ENCODE results near the gene NFATC1. TPM values are rescaled to one million over a fixed set of nuclear protein-coding genes. Genes with fewer than 3 reads are reported as not detected.

The NFATC1 gene
- total RNA-seq, 3 donors from 2014 or later, result 10.9 to 18.0 (median 12.9) TPM

DNA sequence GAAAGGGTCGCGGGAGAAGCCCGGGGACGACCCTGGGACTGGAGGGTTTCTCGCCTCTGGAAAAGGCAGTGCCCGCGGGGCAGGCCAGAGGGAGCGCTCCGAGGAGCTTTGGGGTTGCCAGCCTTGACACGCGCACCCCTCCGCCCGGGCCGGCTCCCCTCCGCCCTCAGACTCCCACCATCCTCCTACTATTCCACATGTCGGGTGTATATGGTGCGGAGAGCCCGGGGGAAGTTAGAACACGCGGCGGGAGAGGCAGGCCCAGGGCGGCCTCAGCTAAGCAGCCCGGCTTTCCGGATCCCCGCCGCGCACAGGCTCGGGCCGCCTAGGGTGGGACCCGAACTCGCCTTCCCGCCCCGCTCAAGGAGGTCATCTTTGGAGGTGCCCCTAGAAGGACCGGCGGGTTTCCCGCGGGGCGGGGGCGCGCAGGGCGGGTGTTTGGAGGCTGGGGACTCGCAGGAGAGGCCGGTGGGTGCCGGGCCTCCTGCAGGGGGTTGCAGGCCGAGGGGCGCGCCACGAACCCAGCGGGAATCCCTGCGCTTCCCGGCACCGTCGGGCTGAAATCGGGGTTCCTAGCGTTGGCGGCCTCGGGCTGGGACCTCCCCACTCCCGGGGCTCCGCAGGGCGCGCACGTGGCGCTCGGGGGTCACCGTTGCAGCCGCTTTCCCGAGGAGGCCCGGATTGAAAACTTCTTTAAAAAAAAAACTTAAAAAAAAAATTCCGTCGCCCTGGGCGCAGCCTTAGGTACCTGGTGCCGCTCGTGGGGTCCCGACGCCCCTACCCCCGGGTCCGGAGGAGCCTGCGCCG lies 3.7 kb downstream of the NFATC1 start:
- no peak for DNase-seq (ENCODE audit: low spot score in 2 of 2)
- TF ChIP-seq POLR2A (IDR thresholded peaks at IDR 0.05), result no peak
- no peak for TF ChIP-seq POLR2AphosphoS5 (IDR thresholded peaks at IDR 0.05)
- TF ChIP-seq, protein P1, sequence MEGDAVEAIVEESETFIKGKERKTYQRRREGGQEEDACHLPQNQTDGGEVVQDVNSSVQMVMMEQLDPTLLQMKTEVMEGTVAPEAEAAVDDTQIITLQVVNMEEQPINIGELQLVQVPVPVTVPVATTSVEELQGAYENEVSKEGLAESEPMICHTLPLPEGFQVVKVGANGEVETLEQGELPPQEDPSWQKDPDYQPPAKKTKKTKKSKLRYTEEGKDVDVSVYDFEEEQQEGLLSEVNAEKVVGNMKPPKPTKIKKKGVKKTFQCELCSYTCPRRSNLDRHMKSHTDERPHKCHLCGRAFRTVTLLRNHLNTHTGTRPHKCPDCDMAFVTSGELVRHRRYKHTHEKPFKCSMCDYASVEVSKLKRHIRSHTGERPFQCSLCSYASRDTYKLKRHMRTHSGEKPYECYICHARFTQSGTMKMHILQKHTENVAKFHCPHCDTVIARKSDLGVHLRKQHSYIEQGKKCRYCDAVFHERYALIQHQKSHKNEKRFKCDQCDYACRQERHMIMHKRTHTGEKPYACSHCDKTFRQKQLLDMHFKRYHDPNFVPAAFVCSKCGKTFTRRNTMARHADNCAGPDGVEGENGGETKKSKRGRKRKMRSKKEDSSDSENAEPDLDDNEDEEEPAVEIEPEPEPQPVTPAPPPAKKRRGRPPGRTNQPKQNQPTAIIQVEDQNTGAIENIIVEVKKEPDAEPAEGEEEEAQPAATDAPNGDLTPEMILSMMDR (IDR thresholded peaks at IDR 0.05), result no peak
- peak overlapping the region; percentile 81 to 84 for H3K27ac ChIP-seq
- H3K36me3 ChIP-seq, result no peaks in the 10 kb centered on the region
- peaks cover 0 to 10% of the 10 kb centered on the region in 2 donors for H3K4me1 ChIP-seq
- no peaks in the 10 kb centered on the region for H3K9me3 ChIP-seq
- H3K27me3 ChIP-seq, result no peaks in the 10 kb centered on the region
- H3K4me3 ChIP-seq, result peak overlapping the region; percentile 82 to 86 (median 84)
- intact Hi-C loops (cut with DNase I; ENCODE audit: low total_unique reads), result loop anchor here (10.0 kb wide), 2 partner anchors 75 to 125 kb away; no protein-coding TSS in a partner anchor

DNA sequence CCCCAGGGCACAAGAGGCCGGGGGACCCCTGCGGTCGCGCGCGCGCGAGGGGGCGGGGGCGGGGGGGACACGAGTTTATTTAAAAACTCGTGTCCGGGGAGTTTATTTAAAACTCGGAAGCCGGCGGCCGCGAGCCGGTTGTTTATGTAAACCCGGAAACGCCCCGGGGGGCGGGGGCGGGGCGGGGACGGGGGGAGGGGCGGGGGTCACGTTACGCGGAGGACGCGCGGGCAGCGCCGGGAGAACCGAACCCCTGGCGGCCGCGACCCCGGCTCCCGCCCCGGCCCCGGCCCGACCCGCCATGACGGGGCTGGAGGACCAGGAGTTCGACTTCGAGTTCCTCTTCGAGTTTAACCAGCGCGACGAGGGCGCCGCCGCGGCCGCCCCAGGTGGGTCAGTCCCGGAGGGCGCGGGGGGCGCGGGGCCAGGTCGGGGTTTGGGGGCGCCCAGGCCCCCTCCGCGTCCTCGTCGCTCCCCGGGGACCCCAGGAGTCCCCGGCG lies 4.4 kb downstream of the NFATC1 start:
- peaks cover 0 to 4% of the 10 kb centered on the region in 2 donors for H3K4me1 ChIP-seq
- peak in 1 of 2 donors; percentile 78 for DNase-seq (ENCODE audit: low spot score in 2 of 2)
- H3K36me3 ChIP-seq, result no peaks in the 10 kb centered on the region
- peak overlapping the region; percentile 81 to 84 for H3K27ac ChIP-seq
- no peaks in the 10 kb centered on the region for H3K9me3 ChIP-seq
- H3K27me3 ChIP-seq, result no peaks in the 10 kb centered on the region
- TF ChIP-seq POLR2A (IDR thresholded peaks at IDR 0.05), result no peak
- TF ChIP-seq, protein P1 (IDR thresholded peaks at IDR 0.05), result no peak
- TF ChIP-seq POLR2AphosphoS5 (IDR thresholded peaks at IDR 0.05), result no peak
- peak overlapping the region; percentile 82 to 86 (median 84) for H3K4me3 ChIP-seq
- intact Hi-C loops (cut with DNase I; ENCODE audit: low total_unique reads), result loop anchor here (10.0 kb wide), 2 partner anchors 75 to 125 kb away; no protein-coding TSS in a partner anchor

DNA sequence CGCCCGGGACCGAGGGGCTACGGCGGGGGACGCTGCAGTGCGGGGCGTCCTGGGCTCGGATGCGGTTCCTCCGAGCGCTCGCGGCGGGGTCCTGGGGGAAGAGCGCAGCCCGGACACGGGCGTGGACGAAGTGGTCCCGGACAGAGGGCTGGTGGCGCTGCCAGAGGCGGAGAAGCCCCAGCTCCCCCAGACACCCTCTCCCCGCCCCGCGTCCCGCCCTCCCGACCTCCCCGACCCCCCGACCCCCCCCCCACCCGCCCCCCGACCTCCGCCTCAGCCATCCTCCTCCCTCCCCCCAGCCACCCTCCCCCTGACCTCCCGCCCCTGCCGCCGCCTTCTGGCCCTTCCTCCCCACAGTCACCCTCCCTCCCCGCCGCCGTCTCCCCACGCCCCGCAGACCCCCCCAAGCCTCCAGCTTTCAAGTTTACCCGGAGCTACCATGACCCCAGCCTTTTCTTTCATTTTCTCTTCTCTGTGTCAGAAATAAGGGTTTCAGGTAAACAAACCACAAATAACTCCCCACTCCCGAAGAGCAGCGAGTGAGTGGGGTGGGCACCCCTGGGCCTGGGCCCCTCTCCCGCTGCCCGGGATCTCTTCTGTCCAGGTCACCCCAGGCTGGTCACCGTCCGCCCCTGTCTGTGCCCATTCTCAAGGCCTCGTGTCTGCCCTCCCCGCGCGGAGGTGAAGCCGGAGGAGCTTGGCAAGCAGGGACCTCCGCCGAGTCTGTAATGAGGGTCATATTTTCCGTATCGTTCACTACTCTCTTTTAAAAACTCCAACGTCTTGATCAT lies 5.1 kb downstream of the NFATC1 start:
- peak overlapping the region; percentile 81 to 84 for H3K27ac ChIP-seq
- H3K4me1 ChIP-seq, result peaks cover 0 to 4% of the 10 kb centered on the region in 2 donors
- H3K27me3 ChIP-seq, result no peaks in the 10 kb centered on the region
- TF ChIP-seq POLR2AphosphoS5 (IDR thresholded peaks at IDR 0.05), result no peak
- TF ChIP-seq POLR2A (IDR thresholded peaks at IDR 0.05), result no peak
- TF ChIP-seq, protein P1 (IDR thresholded peaks at IDR 0.05), result no peak
- H3K9me3 ChIP-seq, result no peaks in the 10 kb centered on the region
- no peak for DNase-seq (ENCODE audit: low spot score in 2 of 2)
- intact Hi-C loops (cut with DNase I; ENCODE audit: low total_unique reads), result loop anchor here (10.0 kb wide), 2 partner anchors 74 to 124 kb away; no protein-coding TSS in a partner anchor
- no peaks in the 10 kb centered on the region for H3K36me3 ChIP-seq
- peak overlapping the region; percentile 82 to 86 (median 84) for H3K4me3 ChIP-seq

DNA sequence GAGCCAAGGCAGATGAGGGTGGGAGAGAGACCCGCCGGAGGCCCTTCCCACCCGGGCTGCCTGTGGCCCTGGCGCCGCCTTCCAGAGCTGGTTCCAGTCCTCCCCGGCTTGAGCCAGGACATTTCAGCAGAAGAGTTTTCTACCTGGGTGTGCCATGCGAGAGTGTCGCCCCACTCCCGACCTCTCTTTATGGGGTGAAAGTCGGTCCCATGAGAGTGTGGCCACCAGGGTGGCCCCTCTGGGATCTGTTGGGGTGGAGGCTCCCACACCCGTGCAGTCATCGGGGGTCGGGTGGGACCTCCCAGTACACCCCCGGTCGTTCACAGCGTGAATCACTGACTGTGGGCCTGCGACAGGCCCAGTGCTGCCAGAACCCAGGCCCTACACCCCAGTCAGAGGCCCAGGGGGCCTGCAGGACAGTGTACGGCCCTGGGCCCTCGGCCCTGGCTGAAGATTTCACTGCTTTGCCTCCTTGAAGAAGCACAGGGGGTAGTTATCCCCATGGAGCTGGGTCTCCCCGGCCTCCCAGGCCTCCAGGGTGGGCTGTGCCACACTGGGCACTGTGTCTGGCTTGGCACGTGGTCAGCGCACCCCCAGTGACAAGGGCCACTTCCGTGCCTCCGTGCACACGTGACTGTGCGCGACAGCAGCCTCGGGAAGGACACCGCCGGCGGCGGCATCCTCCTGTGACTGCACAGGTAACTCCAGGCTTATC lies 5.9 kb downstream of the NFATC1 start:
- Histone ChIP-seq H3K27me3 (no peaks in the 10 kb centered on the region), H3K27ac (peak overlapping the region; percentile 40 to 84), H3K4me3 (peak overlapping the region in 1 of 3 donors; percentile 86), H3K9me3 (no peaks in the 10 kb centered on the region), H3K4me1 (no peaks in the 10 kb centered on the region), H3K36me3 (no peaks in the 10 kb centered on the region)
- intact Hi-C loops (cut with DNase I; ENCODE audit: low total_unique reads), result loop anchor here (10.0 kb wide), 2 partner anchors 73 to 123 kb away; no protein-coding TSS in a partner anchor
- TF ChIP-seq POLR2A (IDR thresholded peaks at IDR 0.05) (no peak), POLR2AphosphoS5 (IDR thresholded peaks at IDR 0.05) (no peak)
- TF ChIP-seq, protein P1 (IDR thresholded peaks at IDR 0.05), result no peak
- DNase-seq (ENCODE audit: low spot score in 2 of 2), result no peak
